HG03066 (cell line): ENCODE data around the gene SPATA6.
"Not testable (repeated sequence)": the region's sequence is repeated elsewhere in the genome, so short reads cannot be mapped to it uniquely, and the experiment has no call there.

ENCODE experiments used
- ATAC-seq: cut with Tn5 transposase; IDR thresholded peaks from one replicate; pipeline ENCODE4 v1.9.1; 2021; ENCODE audit warnings: low read depth; ENCODE audit not compliant: unreplicated experiment

The SPATA6 gene

GRCh38 chr1:48466594-48466993 is 5.4 kb downstream of the SPATA6 start:
- no peak for ATAC-seq

- no peak for ATAC-seq
Observed at GRCh38 chr1:48462716-48463302, 9.2 kb downstream of the SPATA6 start.

GRCh38 chr1:48450505-48450904 is 21.5 kb downstream of the SPATA6 start:
- ATAC-seq: no peak

- ATAC-seq: no peak
Observed at GRCh38 chr1:48448932-48449331, 23.1 kb downstream of the SPATA6 start.

- ATAC-seq: not testable (repeated sequence)
Observed at GRCh38 chr1:48444186-48444585, 27.8 kb downstream of the SPATA6 start.

- ATAC-seq: no peak
Observed at GRCh38 chr1:48442864-48443619, 29.0 kb downstream of the SPATA6 start.

GRCh38 chr1:48440786-48441185 is 31.2 kb downstream of the SPATA6 start:
- ATAC-seq: not testable (repeated sequence)

GRCh38 chr1:48439380-48439779 is 32.6 kb downstream of the SPATA6 start:
- no peak for ATAC-seq

GRCh38 chr1:48437379-48437778 is 34.6 kb downstream of the SPATA6 start:
- not testable (repeated sequence) for ATAC-seq

- not testable (repeated sequence) for ATAC-seq
Observed at GRCh38 chr1:48435312-48436002, 36.5 kb downstream of the SPATA6 start.

GRCh38 chr1:48430832-48431231 is 41.2 kb downstream of the SPATA6 start:
- ATAC-seq: no peak

GRCh38 chr1:48422009-48422408 is 50.0 kb downstream of the SPATA6 start:
- ATAC-seq: no peak

GRCh38 chr1:48418742-48419141 is 53.3 kb downstream of the SPATA6 start:
- no peak for ATAC-seq

- ATAC-seq: no peak
Observed at GRCh38 chr1:48415050-48415449, 57.0 kb downstream of the SPATA6 start.

- no peak for ATAC-seq
Observed at GRCh38 chr1:48414264-48414663, 57.7 kb downstream of the SPATA6 start.

GRCh38 chr1:48405940-48406339 is 66.1 kb downstream of the SPATA6 start:
- ATAC-seq: no peak

- no peak for ATAC-seq
Observed at GRCh38 chr1:48405400-48405799, 66.6 kb downstream of the SPATA6 start.

GRCh38 chr1:48402599-48402998 is 69.4 kb downstream of the SPATA6 start:
- no peak for ATAC-seq

GRCh38 chr1:48396208-48396607 is 75.8 kb downstream of the SPATA6 start:
- ATAC-seq: no peak

GRCh38 chr1:48391926-48392325 is 80.1 kb downstream of the SPATA6 start:
- ATAC-seq: no peak

- ATAC-seq: no peak
Observed at GRCh38 chr1:48387409-48387808, 84.6 kb downstream of the SPATA6 start.

- ATAC-seq: no peak
Observed at GRCh38 chr1:48374785-48375184, 97.2 kb downstream of the SPATA6 start.
